IMR-90 (cell line): ENCODE data around the gene HUNK. TPM values are rescaled to one million over a fixed set of nuclear protein-coding genes. Genes with fewer than 3 reads are reported as not detected.

Experiments used
- ATAC-seq: fragments of 200-7000 bp; cut with Tn5 transposase; 2 replicates; pipeline ENCODE4 v1.9.1; 2020; ENCODE audit warnings: low read depth, mild to moderate bottlenecking, moderate library complexity
- BruUV-seq: library from RNA; stranded (reverse); fragments of 400-500 nt; replicated peaks from 2 replicates; lab custom pipeline; 2021; lab: Mats Ljungman, UMichigan
- CTCF ChIA-PET: fragments of 300-600 bp; formaldehyde crosslinking; extraction: SDS; loops from one replicate; lab custom pipeline; 2021; ENCODE audit warnings: antibody characterized with exemption; lab: Yijun Ruan, JAX
- POLR2A ChIA-PET: fragments of 300-600 bp; sonication (Branson Sonifier 250); formaldehyde crosslinking; loops from one replicate; lab custom pipeline; 2022; ENCODE audit warnings: antibody characterized with exemption; ENCODE audit not compliant: unreplicated experiment; lab: Charles Lee
- DNase-seq: peaks from one replicate; pipeline ENCODE4 v3.0.0; 2013
- H2AFZ ChIP-seq: replicated peaks from 2 replicates; pipeline ENCODE3; 2013; ENCODE audit warnings: low read length, mild to moderate bottlenecking; ENCODE audit not compliant: poor library complexity
- H2AK5ac ChIP-seq: 2 replicates; pipeline ENCODE4 v1.6.1; 2013; ENCODE audit warnings: low read depth, low read length, inconsistent platforms
- H2AK9ac ChIP-seq: replicated peaks from 2 replicates; pipeline ENCODE3; 2013; ENCODE audit warnings: mild to moderate bottlenecking, low read depth, low read length, moderate library complexity; ENCODE audit not compliant: poor library complexity
- H2BK120ac ChIP-seq: 2 replicates; pipeline ENCODE4 v1.6.1; 2013; ENCODE audit warnings: low read depth, low read length, inconsistent platforms
- H2BK15ac ChIP-seq: 3 replicates; pipeline ENCODE4 v1.6.1; 2013; ENCODE audit warnings: low read depth, low read length, inconsistent platforms
- H2BK20ac ChIP-seq: 2 replicates; pipeline ENCODE4 v1.6.1; 2013; ENCODE audit warnings: low read depth, mild to moderate bottlenecking, inconsistent platforms, low read length, moderate library complexity
- H2BK5ac ChIP-seq: 2 replicates; pipeline ENCODE4 v1.6.1; 2013; ENCODE audit warnings: mild to moderate bottlenecking, low read depth, low read length, inconsistent platforms; ENCODE audit not compliant: poor library complexity, severe bottlenecking
- H3K14ac ChIP-seq: replicated peaks from 2 replicates; pipeline ENCODE4 v1.6.1; 2013; ENCODE audit warnings: low read depth, low read length, inconsistent platforms
- H3K18ac ChIP-seq: 2 replicates; pipeline ENCODE4 v1.6.1; 2013; ENCODE audit warnings: low read depth, low read length, control low read depth
- H3K23ac ChIP-seq: 2 replicates; pipeline ENCODE4 v1.6.1; 2013; ENCODE audit warnings: low read depth, low read length, inconsistent platforms
- H3K27ac ChIP-seq: 2 replicates; pipeline ENCODE4 v1.5.1; 2013; ENCODE audit warnings: mild to moderate bottlenecking, control low read depth, low read length; ENCODE audit not compliant: insufficient read depth
- H3K27me3 ChIP-seq: 2 replicates; pipeline ENCODE4 v1.6.1; 2013; ENCODE audit warnings: low read length; ENCODE audit not compliant: control insufficient read depth, insufficient read depth
- H3K36me3 ChIP-seq: 2 replicates; pipeline ENCODE4 v1.6.1; 2013; ENCODE audit warnings: low read length, mixed read lengths; ENCODE audit not compliant: control insufficient read depth, insufficient read depth
- H3K4ac ChIP-seq: 2 replicates; pipeline ENCODE4 v1.6.1; 2013; ENCODE audit warnings: low read depth, low read length, inconsistent platforms
- H3K4me1 ChIP-seq: 2 replicates; pipeline ENCODE4 v1.6.1; 2013; ENCODE audit warnings: low read length, mixed read lengths; ENCODE audit not compliant: control insufficient read depth, insufficient read depth
- H3K4me2 ChIP-seq: 2 replicates; pipeline ENCODE4 v1.6.1; 2013; ENCODE audit warnings: low read depth, mild to moderate bottlenecking, control low read depth, low read length, moderate library complexity
- H3K4me3 ChIP-seq: 2 replicates; pipeline ENCODE4 v1.5.1; 2013; ENCODE audit warnings: low read depth, mild to moderate bottlenecking, control low read depth, low read length, moderate library complexity; ENCODE audit not compliant: insufficient read depth
- H3K56ac ChIP-seq: 2 replicates; pipeline ENCODE4 v1.6.1; 2013; ENCODE audit warnings: low read length, inconsistent platforms; ENCODE audit not compliant: insufficient read depth; ENCODE audit errors: extremely low read depth
- H3K79me1 ChIP-seq, 2 experiments: 2 replicates each; pipeline ENCODE4 v1.6.1; 2013; ENCODE audit warnings: low read length in 2 of 2, inconsistent platforms in 1 of 2, low read depth in 1 of 2
- H3K9ac ChIP-seq: 2 replicates; pipeline ENCODE4 v1.6.1; 2013; ENCODE audit warnings: low read depth, low read length, control low read depth
- H3K9me1 ChIP-seq: 2 replicates; pipeline ENCODE4 v1.6.1; 2013; ENCODE audit warnings: low read length, inconsistent platforms; ENCODE audit not compliant: insufficient read depth
- H3K9me3 ChIP-seq: 2 replicates; pipeline ENCODE4 v1.6.1; 2013; ENCODE audit warnings: low read length; ENCODE audit not compliant: control insufficient read depth, insufficient read depth
- H4K20me1 ChIP-seq: 2 replicates; pipeline ENCODE4 v1.6.1; 2013; ENCODE audit warnings: low read length, inconsistent platforms; ENCODE audit not compliant: insufficient read depth
- H4K5ac ChIP-seq: 2 replicates; pipeline ENCODE4 v1.6.1; 2013; ENCODE audit warnings: mild to moderate bottlenecking, low read depth, low read length, control low read depth
- H4K8ac ChIP-seq, 2 experiments: 2 replicates each; pipeline ENCODE4 v1.6.1; 2013; ENCODE audit warnings: low read depth in 2 of 2, low read length in 2 of 2, control low read depth in 1 of 2, inconsistent platforms in 1 of 2
- H4K91ac ChIP-seq: 2 replicates; pipeline ENCODE4 v1.6.1; 2013; ENCODE audit warnings: low read depth, low read length, inconsistent platforms; ENCODE audit not compliant: insufficient read depth
- MAFK ChIP-seq: IDR thresholded peaks from 2 replicates; pipeline ENCODE4 v1.6.1; 2012; ENCODE audit warnings: low read depth, low read length, improper control_type of control experiment
- POLR2A ChIP-seq: IDR thresholded peaks from 2 replicates; pipeline ENCODE4 v1.6.1; 2012; ENCODE audit warnings: mild to moderate bottlenecking, low read depth, low read length
- WGBS, 2 experiments: methylation state at CpG; one replicate each; pipeline versions ENCODE4 v1.1.5 to v1.1.7; 2013; ENCODE audit warnings: missing lambda C conversion rate in 2 of 2; ENCODE audit not compliant: insufficient read length in 1 of 2; ENCODE audit errors: extremely low coverage in 2 of 2; 5-methylcytosine and 5-hydroxymethylcytosine counted together
- dilution Hi-C: fragments of 300-500 bp; cut with HindIII; formaldehyde crosslinking; loops from one replicate; pipeline ENCODE4 v1.14.3; 2018; ENCODE audit warnings: low sequenced_read_pairs; ENCODE audit not compliant: unreplicated experiment
- in situ Hi-C: fragments of 300-500 bp; cut with MboI; formaldehyde crosslinking; loops from 3 replicates; pipeline ENCODE4 v1.14.3; 2019; ENCODE audit warnings: low sequenced_read_pairs, inconsistent platforms, mixed read lengths
- intact Hi-C: fragments of 100-400 bp; cut with micrococcal nuclease; formaldehyde crosslinking; loops from 2 replicates; pipeline ENCODE4 v1.10.0; 2022
- polyA plus RNA-seq, 3 experiments: library from polyadenylated mRNA; depleted of rRNA; stranded (reverse); fragments of >200 nt; gene quantifications; 2 replicates each; pipeline ENCODE4 v1.2.3, GENCODE V29; 2012; ENCODE audit warnings: low replicate concordance in 1 of 3
- total RNA-seq: library from RNA; depleted of rRNA; stranded (reverse); fragments of >200 nt; gene quantifications from 2 replicates; pipeline ENCODE4 v1.2.3, GENCODE V29; 2012
- TF ChIP-seq, protein P1 (sequence below): conservative IDR thresholded peaks from 2 replicates; pipeline ENCODE4 v1.5.1; 2012; ENCODE audit warnings: mild to moderate bottlenecking, low read depth, low read length, improper control_type of control experiment
- TF ChIP-seq, protein P2 (sequence below): fragments of 150-350 bp; IDR thresholded peaks from 2 replicates; pipeline ENCODE4 v1.6.1; 2017; ENCODE audit warnings: mild to moderate bottlenecking, antibody characterized with exemption, low read length, low read depth

HUNK gene
- total and polyA plus RNA-seq, 2 of the 4 experiments (the other 2 are of a cell fraction) = 1.0 to 2.0 TPM

- 100% methylated on average over 1 of the region's 8 CpGs; no CpG with 5 or more reads in 1 of the 2 experiments for WGBS, 2 experiments
Measured at GRCh38 chr21:31880816-31881215, 8.0 kb downstream of the HUNK start.

More at GRCh38 chr21:31880816-31881215, 8.0 kb downstream of the HUNK start:
- no peaks in the 10 kb centered on the region for H3K36me3 ChIP-seq
- H3K27me3 ChIP-seq = no peaks in the 10 kb centered on the region
- TF ChIP-seq, protein P1, sequence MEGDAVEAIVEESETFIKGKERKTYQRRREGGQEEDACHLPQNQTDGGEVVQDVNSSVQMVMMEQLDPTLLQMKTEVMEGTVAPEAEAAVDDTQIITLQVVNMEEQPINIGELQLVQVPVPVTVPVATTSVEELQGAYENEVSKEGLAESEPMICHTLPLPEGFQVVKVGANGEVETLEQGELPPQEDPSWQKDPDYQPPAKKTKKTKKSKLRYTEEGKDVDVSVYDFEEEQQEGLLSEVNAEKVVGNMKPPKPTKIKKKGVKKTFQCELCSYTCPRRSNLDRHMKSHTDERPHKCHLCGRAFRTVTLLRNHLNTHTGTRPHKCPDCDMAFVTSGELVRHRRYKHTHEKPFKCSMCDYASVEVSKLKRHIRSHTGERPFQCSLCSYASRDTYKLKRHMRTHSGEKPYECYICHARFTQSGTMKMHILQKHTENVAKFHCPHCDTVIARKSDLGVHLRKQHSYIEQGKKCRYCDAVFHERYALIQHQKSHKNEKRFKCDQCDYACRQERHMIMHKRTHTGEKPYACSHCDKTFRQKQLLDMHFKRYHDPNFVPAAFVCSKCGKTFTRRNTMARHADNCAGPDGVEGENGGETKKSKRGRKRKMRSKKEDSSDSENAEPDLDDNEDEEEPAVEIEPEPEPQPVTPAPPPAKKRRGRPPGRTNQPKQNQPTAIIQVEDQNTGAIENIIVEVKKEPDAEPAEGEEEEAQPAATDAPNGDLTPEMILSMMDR = no peak
- TF ChIP-seq, protein P2, sequence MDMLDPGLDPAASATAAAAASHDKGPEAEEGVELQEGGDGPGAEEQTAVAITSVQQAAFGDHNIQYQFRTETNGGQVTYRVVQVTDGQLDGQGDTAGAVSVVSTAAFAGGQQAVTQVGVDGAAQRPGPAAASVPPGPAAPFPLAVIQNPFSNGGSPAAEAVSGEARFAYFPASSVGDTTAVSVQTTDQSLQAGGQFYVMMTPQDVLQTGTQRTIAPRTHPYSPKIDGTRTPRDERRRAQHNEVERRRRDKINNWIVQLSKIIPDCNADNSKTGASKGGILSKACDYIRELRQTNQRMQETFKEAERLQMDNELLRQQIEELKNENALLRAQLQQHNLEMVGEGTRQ = no peak
- TF ChIP-seq MAFK = no peak
- TF ChIP-seq POLR2A = no peak
- no TSS peak for BruUV-seq
- H4K8ac ChIP-seq = no peak overlapping the region
- no peak overlapping the region for H4K5ac ChIP-seq
- no peak overlapping the region for H2BK15ac ChIP-seq
- no peak overlapping the region for H3K9ac ChIP-seq
- ATAC-seq (no peak), DNase-seq (no peak)
- H3K4me1 ChIP-seq = no peaks in the 10 kb centered on the region
- no peak overlapping the region for H3K56ac ChIP-seq
- no peaks in the 10 kb centered on the region for H3K9me3 ChIP-seq
- H3K9me1 ChIP-seq = peaks cover 4% of the 10 kb centered on the region; the same call in 1 of the 2 replicates
- CTCF ChIA-PET = interaction anchor here (0.6 kb wide), 1 partner anchor 264 kb away, joined by 5 read pairs; no protein-coding TSS in a partner anchor
- H3K27ac ChIP-seq = no peak overlapping the region
- H2AK9ac ChIP-seq = no peak overlapping the region
- no peak overlapping the region for H3K18ac ChIP-seq
- no peak overlapping the region for H2AFZ ChIP-seq
- H2BK20ac ChIP-seq = no peak overlapping the region
- H2BK120ac ChIP-seq = no peak overlapping the region
- no peak overlapping the region for H2BK5ac ChIP-seq
- POLR2A ChIA-PET = no interaction called here
- H3K14ac ChIP-seq = no peak overlapping the region
- 0 out of 2 replicates have a peak, but pooled peaks cover 5% of the 10 kb centered on the region for H4K20me1 ChIP-seq
- no peak overlapping the region for H3K4me3 ChIP-seq
- no peak overlapping the region for H4K91ac ChIP-seq
- no peak overlapping the region for H3K23ac ChIP-seq
- H3K4me2 ChIP-seq = no peak overlapping the region
- peaks cover 14 to 37% of the 10 kb centered on the region in 2 experiments for H3K79me1 ChIP-seq
- no peak overlapping the region for H3K4ac ChIP-seq
- intact Hi-C loops = no loop called here
- in situ Hi-C loops = no loop called here
- dilution Hi-C loops = no loop called here
- H2AK5ac ChIP-seq = no peak overlapping the region
